HepG2 (cell line): ENCODE measurements around the gene C16orf87. TPM values are rescaled to one million over a fixed set of nuclear protein-coding genes. Genes with fewer than 3 reads are reported as not detected.

ENCODE experiments used
- AFF4 ChIP-seq: sonication (generic); formaldehyde crosslinking; IDR thresholded peaks from 2 replicates; pipeline ENCODE4 v1.4.0; 2020; ENCODE audit warnings: missing genetic modification reagents
- BHLHE40 ChIP-seq: IDR thresholded peaks from 2 replicates; pipeline ENCODE4 v1.6.1; 2011; ENCODE audit warnings: low read length, improper control_type of control experiment
- BRF2 ChIP-seq: sonication (generic); formaldehyde crosslinking; IDR thresholded peaks from 2 replicates; pipeline ENCODE4 v1.8.1; 2022; ENCODE audit warnings: mild to moderate bottlenecking, missing genetic modification reagents
- CEBPB ChIP-seq: IDR thresholded peaks from 2 replicates; pipeline ENCODE4 v1.6.1; 2011; ENCODE audit warnings: low read depth, low read length, improper control_type of control experiment, borderline replicate concordance
- EEA1 ChIP-seq: sonication (generic); formaldehyde crosslinking; IDR thresholded peaks from 2 replicates; pipeline ENCODE4 v1.5.1; 2020; ENCODE audit warnings: mild to moderate bottlenecking, missing genetic modification reagents, borderline replicate concordance
- HNRNPUL1 ChIP-seq: fragments of 200-400 bp; formaldehyde crosslinking; IDR thresholded peaks from 2 replicates; pipeline ENCODE4 v1.6.1; 2017; ENCODE audit warnings: low read depth, mild to moderate bottlenecking, low read length, moderate library complexity
- KAT7 ChIP-seq: IDR thresholded peaks from 2 replicates; pipeline ENCODE4 v1.6.1; 2018; ENCODE audit warnings: borderline replicate concordance, missing compliant biosample characterization
- NFYC ChIP-seq: IDR thresholded peaks from 2 replicates; pipeline ENCODE4 v1.6.1; 2016; ENCODE audit warnings: missing genetic modification reagents, missing compliant biosample characterization
- PRDM15 ChIP-seq: sonication (generic); formaldehyde crosslinking; IDR thresholded peaks from 2 replicates; pipeline ENCODE4 v1.4.0; 2020; ENCODE audit warnings: missing genetic modification reagents
- RAD21 ChIP-seq: fragments of 450-650 bp; formaldehyde crosslinking; IDR thresholded peaks from 2 replicates; pipeline ENCODE4 v1.5.0; 2020; ENCODE audit warnings: mild to moderate bottlenecking
- SP5 ChIP-seq: IDR thresholded peaks from 2 replicates; pipeline ENCODE4 v1.6.1; 2016; ENCODE audit warnings: low read depth, borderline replicate concordance
- STAT5B ChIP-seq: sonication (generic); formaldehyde crosslinking; IDR thresholded peaks from 2 replicates; pipeline ENCODE4 v1.4.0; 2020; ENCODE audit warnings: missing genetic modification reagents
- ZNF335 ChIP-seq: sonication (generic); formaldehyde crosslinking; IDR thresholded peaks from 2 replicates; pipeline ENCODE4 v1.4.0; 2020; ENCODE audit warnings: missing genetic modification reagents
- ZNF709 ChIP-seq: sonication (generic); formaldehyde crosslinking; IDR thresholded peaks from 2 replicates; pipeline ENCODE4 v1.5.0; 2020; ENCODE audit warnings: mild to moderate bottlenecking, missing genetic modification reagents
- ZNF766 ChIP-seq: sonication (generic); formaldehyde crosslinking; IDR thresholded peaks from 2 replicates; pipeline ENCODE4 v1.5.0; 2020; ENCODE audit warnings: missing genetic modification reagents, borderline replicate concordance
- ZNF775 ChIP-seq: sonication (generic); formaldehyde crosslinking; IDR thresholded peaks from 2 replicates; pipeline ENCODE4 v1.4.0; 2020; ENCODE audit warnings: missing genetic modification reagents, mild to moderate bottlenecking, moderate library complexity, borderline replicate concordance
- polyA plus RNA-seq, 8 experiments: library from polyadenylated mRNA; depleted of rRNA in 3 of 8; stranded (reverse) in 7 of 8; unstranded in 1 of 8; fragments of >200 nt; fragmentation: Illumina TruSeq in 4 of 8; extraction: Trizol in 4 of 8; gene quantifications; 2 replicates each; pipeline versions ENCODE4 v1.2.1 to v1.2.3, GENCODE V29; 2011 to 2016; ENCODE audit warnings: low read depth in 4 of 8, missing spikeins in 1 of 8, mixed read lengths in 1 of 8; ENCODE audit not compliant: insufficient read depth in 1 of 8
- total RNA-seq, 5 experiments: library from RNA; depleted of rRNA; stranded (reverse); fragments of >200 nt; fragmentation: Illumina TruSeq; extraction: Trizol; gene quantifications; 2 replicates each; pipeline ENCODE4 v1.2.3, GENCODE V29; 2016; ENCODE audit warnings: low read depth in 1 of 5
- TF ChIP-seq, protein P1 (sequence below): sonication (generic); formaldehyde crosslinking; IDR thresholded peaks from 2 replicates; pipeline ENCODE4 v1.5.0; 2020; ENCODE audit warnings: missing genetic modification reagents
- TF ChIP-seq, protein P2 (sequence below): sonication (generic); formaldehyde crosslinking; IDR thresholded peaks from 2 replicates; pipeline ENCODE4 v1.8.1; 2023; ENCODE audit warnings: mild to moderate bottlenecking, moderate library complexity, missing genetic modification reagents
- TF ChIP-seq, protein P3 (sequence below), 2 experiments: fragments of 450-650 bp in 1 of 2; sonication (generic) in 1 of 2; formaldehyde crosslinking; IDR thresholded peaks; 2 replicates each; pipeline versions ENCODE4 v1.5.0 to v1.8.0; 2020 to 2022; ENCODE audit warnings: mild to moderate bottlenecking in 1 of 2, missing genetic modification reagents in 1 of 2

The C16orf87 gene
- total and polyA plus RNA-seq, 2 of the 13 experiments (the other 11 are each of a cell fraction or from before 2014, with no cell fraction given), result 8.6 to 19.5 TPM

- no peak for TF ChIP-seq NFYC
- TF ChIP-seq RAD21 (CRISPR knock-in tag), result no peak
- TF ChIP-seq, protein P1, sequence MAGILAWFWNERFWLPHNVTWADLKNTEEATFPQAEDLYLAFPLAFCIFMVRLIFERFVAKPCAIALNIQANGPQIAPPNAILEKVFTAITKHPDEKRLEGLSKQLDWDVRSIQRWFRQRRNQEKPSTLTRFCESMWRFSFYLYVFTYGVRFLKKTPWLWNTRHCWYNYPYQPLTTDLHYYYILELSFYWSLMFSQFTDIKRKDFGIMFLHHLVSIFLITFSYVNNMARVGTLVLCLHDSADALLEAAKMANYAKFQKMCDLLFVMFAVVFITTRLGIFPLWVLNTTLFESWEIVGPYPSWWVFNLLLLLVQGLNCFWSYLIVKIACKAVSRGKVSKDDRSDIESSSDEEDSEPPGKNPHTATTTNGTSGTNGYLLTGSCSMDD (CRISPR knock-in tag), result no peak
- TF ChIP-seq, protein P2, sequence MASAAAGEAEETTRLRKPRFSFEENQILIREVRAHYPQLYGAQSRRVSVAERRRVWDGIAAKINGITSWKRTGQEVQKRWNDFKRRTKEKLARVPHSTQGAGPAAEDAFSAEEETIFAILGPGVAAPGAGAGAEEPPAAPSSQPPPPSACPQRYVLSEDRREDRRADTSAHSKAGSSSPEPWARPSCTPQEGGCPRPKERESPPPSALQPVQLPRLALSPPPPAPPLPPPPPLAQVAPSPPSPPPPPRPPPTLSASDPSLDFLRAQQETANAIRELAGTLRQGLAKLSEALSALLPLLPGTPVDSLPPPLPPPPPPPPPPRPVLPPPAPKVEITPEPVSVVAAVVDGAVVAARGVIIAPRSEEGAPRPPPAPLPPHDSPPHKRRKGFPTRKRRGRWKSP (CRISPR knock-in tag), result peak; percentile 65; the same call in 1 of the 2 replicates
- no peak for TF ChIP-seq PRDM15 (CRISPR knock-in tag)
- no peak for TF ChIP-seq KAT7 (CRISPR knock-in tag)
- no peak for TF ChIP-seq ZNF335 (CRISPR knock-in tag)
- TF ChIP-seq AFF4 (CRISPR knock-in tag), result no peak
- TF ChIP-seq ZNF775, result no peak
- no peak for TF ChIP-seq EEA1 (CRISPR knock-in tag)
- no peak for TF ChIP-seq BRF2
- no peak for TF ChIP-seq ZNF766 (CRISPR knock-in tag)
- TF ChIP-seq HNRNPUL1, result no peak
- TF ChIP-seq, protein P3, sequence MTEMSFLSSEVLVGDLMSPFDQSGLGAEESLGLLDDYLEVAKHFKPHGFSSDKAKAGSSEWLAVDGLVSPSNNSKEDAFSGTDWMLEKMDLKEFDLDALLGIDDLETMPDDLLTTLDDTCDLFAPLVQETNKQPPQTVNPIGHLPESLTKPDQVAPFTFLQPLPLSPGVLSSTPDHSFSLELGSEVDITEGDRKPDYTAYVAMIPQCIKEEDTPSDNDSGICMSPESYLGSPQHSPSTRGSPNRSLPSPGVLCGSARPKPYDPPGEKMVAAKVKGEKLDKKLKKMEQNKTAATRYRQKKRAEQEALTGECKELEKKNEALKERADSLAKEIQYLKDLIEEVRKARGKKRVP (CRISPR knock-in tag; IDR thresholded peaks at IDR 0.05), result no peak
- TF ChIP-seq SP5, result no peak
- no peak for TF ChIP-seq BHLHE40
- TF ChIP-seq ZNF709 (CRISPR knock-in tag), result no peak
- TF ChIP-seq CEBPB, result no peak
- no peak for TF ChIP-seq STAT5B (CRISPR knock-in tag)
These were observed 9.0 kb upstream of the C16orf87 start (continued) for GRCh38 chr16:46839986-46840443.
